Upper lobe of left lung (tissue), 6 donors: ENCODE measurements around the gene FRMD5. TPM values are rescaled to one million over a fixed set of nuclear protein-coding genes. Genes with fewer than 3 reads are reported as not detected.

Experiments used
- ATAC-seq, 2 donors: fragments of 200-7000 bp; cut with Tn5 transposase; one replicate each; pipeline ENCODE4 v1.9.1; 2022; ENCODE audit warnings: mild to moderate bottlenecking in 2 of 2, moderate library complexity in 2 of 2; ENCODE audit not compliant: low FRiP score in 2 of 2
- DNase-seq, 2 donors: peaks; one replicate each; pipeline ENCODE4 v3.0.0-alpha.2; 2019 to 2020
- H3K27ac ChIP-seq, 4 donors: fragments of 200-600 bp; sonication (generic); one replicate each; pipeline ENCODE4 v1.5.1; 2016 to 2019
- H3K27me3 ChIP-seq, 4 donors: fragments of 200-600 bp; sonication (generic); one replicate each; pipeline ENCODE4 v1.5.1; 2017 to 2019
- H3K36me3 ChIP-seq, 4 donors: fragments of 200-600 bp; sonication (generic); one replicate each; pipeline ENCODE4 v1.5.1; 2016 to 2019
- H3K4me1 ChIP-seq, 4 donors: fragments of 200-600 bp; sonication (generic); one replicate each; pipeline ENCODE4 v1.5.1; 2018 to 2019
- H3K4me3 ChIP-seq, 4 donors: fragments of 200-600 bp; sonication (generic); one replicate each; pipeline ENCODE4 v1.5.1; 2017 to 2019; ENCODE audit warnings: mild to moderate bottlenecking in 2 of 4, moderate library complexity in 1 of 4
- H3K9me3 ChIP-seq, 4 donors: fragments of 200-600 bp; sonication (generic); one replicate each; pipeline ENCODE4 v1.5.1; 2018 to 2019
- CTCF ChIP-seq, 6 experiments: fragments of 450-650 bp in 4 of 6; fragments of 200-600 bp in 2 of 6; sonication (generic) in 2 of 6; IDR thresholded peaks; one replicate each; pipeline ENCODE4 v1.5.1; 2016 to 2019; ENCODE audit warnings: antibody characterized with exemption in 6 of 6
- EP300 ChIP-seq, 4 donors: sonication (generic); formaldehyde crosslinking; IDR thresholded peaks; one replicate each; pipeline ENCODE4 v1.5.1; 2017; ENCODE audit warnings: antibody characterized with exemption in 4 of 4, control low read depth in 2 of 4
- POLR2A ChIP-seq, 4 donors: fragments of 450-650 bp; IDR thresholded peaks; one replicate each; pipeline ENCODE4 v1.5.1; 2016 to 2017; ENCODE audit warnings: antibody characterized with exemption in 4 of 4, mild to moderate bottlenecking in 2 of 4
- POLR2AphosphoS5 ChIP-seq, 2 donors: sonication (generic); formaldehyde crosslinking; IDR thresholded peaks; one replicate each; pipeline ENCODE4 v1.5.1; 2017; ENCODE audit warnings: antibody characterized with exemption in 2 of 2
- WGBS, 2 donors: methylation state at CpG; one replicate each; pipeline ENCODE4 v1.1.5; 2017 to 2018; 5-methylcytosine and 5-hydroxymethylcytosine counted together
- total RNA-seq, 6 donors: library from RNA; depleted of rRNA in 4 of 6; stranded (reverse); fragments of >200 nt in 4 of 6; gene quantifications; one replicate each; pipeline versions ENCODE4 v1.1.0 to v1.2.1, GENCODE V29; 2016 to 2021
- donor health status: DM: no; HTN: no; CAD: no; lungs with moderate emphysema.
- donor health status: DM: no; HTN: yes; CAD: no; lungs with severe emphysema.

FRMD5 gene
- total RNA-seq, 6 donors from 2014 or later: 0.15 to 1.3 (median 0.99) TPM; not detected in 2

- 79 to 84% methylated on average over 4 of the region's 4 CpGs for WGBS, 2 donors
Observed at GRCh38 chr15:43911235-43911781, 283.8 kb downstream of the FRMD5 start.

GRCh38 chr15:43908516-43909050, 286.5 kb downstream of the FRMD5 start:
- TF ChIP-seq EP300 (IDR thresholded peaks at IDR 0.05) (no peak), CTCF (IDR thresholded peaks at IDR 0.05) (no peak), POLR2AphosphoS5 (IDR thresholded peaks at IDR 0.05) (no peak), POLR2A (IDR thresholded peaks at IDR 0.05) (no peak)
- Histone ChIP-seq H3K27ac (no peak overlapping the region), H3K4me3 (no peak overlapping the region), H3K9me3 (no peaks in the 10 kb centered on the region), H3K36me3 (no peaks in the 10 kb centered on the region), H3K27me3 (no peaks in the 10 kb centered on the region), H3K4me1 (no peaks in the 10 kb centered on the region)
- no peak for DNase-seq
- WGBS, 2 donors: 85 to 97% methylated on average over 4 of the region's 4 CpGs
- ATAC-seq: no peak

More at GRCh38 chr15:43911235-43911781, 283.8 kb downstream of the FRMD5 start:
- TF ChIP-seq EP300 (IDR thresholded peaks at IDR 0.05) (no peak), CTCF (IDR thresholded peaks at IDR 0.05) (no peak), POLR2A (IDR thresholded peaks at IDR 0.05) (no peak), POLR2AphosphoS5 (IDR thresholded peaks at IDR 0.05) (no peak)
- Histone ChIP-seq H3K4me1 (no peaks in the 10 kb centered on the region), H3K9me3 (no peaks in the 10 kb centered on the region), H3K27me3 (no peaks in the 10 kb centered on the region), H3K4me3 (no peak overlapping the region), H3K27ac (no peak overlapping the region), H3K36me3 (no peaks in the 10 kb centered on the region)
- ATAC-seq: peak in 1 of 2 donors; percentile 64
- DNase-seq: no peak

GRCh38 chr15:43905755-43906154, 289.3 kb downstream of the FRMD5 start:
- DNase-seq (no peak), ATAC-seq (no peak)
- 91 to 94% methylated on average over 7 of the region's 7 CpGs for WGBS, 2 donors
- no peak overlapping the region for H3K27ac ChIP-seq
- no peaks in the 10 kb centered on the region for H3K4me1 ChIP-seq
- TF ChIP-seq CTCF (IDR thresholded peaks at IDR 0.05) (no peak), POLR2AphosphoS5 (IDR thresholded peaks at IDR 0.05) (no peak), EP300 (IDR thresholded peaks at IDR 0.05) (no peak), POLR2A (IDR thresholded peaks at IDR 0.05) (no peak)
- no peaks in the 10 kb centered on the region for H3K9me3 ChIP-seq
- no peaks in the 10 kb centered on the region for H3K36me3 ChIP-seq
- no peak overlapping the region for H3K4me3 ChIP-seq
- H3K27me3 ChIP-seq: no peaks in the 10 kb centered on the region

- ATAC-seq: peak in 1 of 2 donors; percentile 69
Observed at GRCh38 chr15:43903864-43904290, 291.2 kb downstream of the FRMD5 start.

More at GRCh38 chr15:43903864-43904290, 291.2 kb downstream of the FRMD5 start:
- Histone ChIP-seq H3K27ac (no peak overlapping the region), H3K36me3 (no peaks in the 10 kb centered on the region), H3K9me3 (no peaks in the 10 kb centered on the region), H3K4me1 (no peaks in the 10 kb centered on the region), H3K27me3 (no peaks in the 10 kb centered on the region), H3K4me3 (no peak overlapping the region)
- TF ChIP-seq CTCF (IDR thresholded peaks at IDR 0.05) (peak; percentile 45 to 79 (median 72)), POLR2AphosphoS5 (IDR thresholded peaks at IDR 0.05) (no peak)
- 17 to 25% methylated on average over 6 to 8 of the region's 8 CpGs for WGBS, 2 donors
- DNase-seq: no peak
